HCT116 (cell line): ENCODE results near the gene ALDH5A1. TPM values are rescaled to one million over a fixed set of nuclear protein-coding genes. Genes with fewer than 3 reads are reported as not detected.

Experiments used
- ATAC-seq: fragments of 200-7000 bp; cut with Tn5 transposase; 2 replicates; pipeline ENCODE4 v1.9.1; 2020; ENCODE audit warnings: mild to moderate bottlenecking, moderate library complexity
- BruUV-seq: library from RNA; stranded (reverse); fragments of 400-500 nt; replicated peaks from 2 replicates; lab custom pipeline; 2021; lab: Mats Ljungman, UMichigan
- CTCF ChIA-PET: fragments of 300-600 bp; sonication (Branson Sonifier 250); formaldehyde crosslinking; loops from one replicate; lab custom pipeline; 2021; ENCODE audit warnings: antibody characterized with exemption; lab: Charles Lee
- POLR2A ChIA-PET: fragments of 300-600, 350-600 bp; sonication (Branson Sonifier 250); formaldehyde crosslinking; loops from one replicate; lab custom pipeline; 2021; ENCODE audit warnings: antibody characterized with exemption; lab: Charles Lee
- RAD21 ChIA-PET, 2 experiments: fragments of 300-600 bp; sonication (Branson Sonifier 250); formaldehyde crosslinking; loops; one replicate each; lab custom pipeline; 2023; ENCODE audit warnings: low total read pairs in 2 of 2; ENCODE audit not compliant: uncharacterized antibody in 2 of 2, unreplicated experiment in 2 of 2, low non-redundant PET in 1 of 2; lab: Charles Lee
- DNase-seq: peaks from one replicate; pipeline ENCODE4 v3.0.0-alpha.2; 2010; ENCODE audit warnings: low read depth, low spot score
- H2AFZ ChIP-seq: fragments of 200-600 bp; shearing (Covaris generic), sonication (generic); 2 replicates; pipeline ENCODE4 v1.6.1; 2017; ENCODE audit warnings: low read depth, mixed run types, mixed read lengths, antibody characterized with exemption, low read length; ENCODE audit not compliant: poor library complexity, severe bottlenecking
- H3K27ac ChIP-seq: 2 replicates; pipeline ENCODE4 v1.5.1; 2012; ENCODE audit warnings: low read depth, low read length
- H3K27me3 ChIP-seq: fragments of 200-600 bp; sonication (generic); 2 replicates; pipeline ENCODE4 v1.6.1; 2016; ENCODE audit warnings: mixed run types, low read length, mixed read lengths; ENCODE audit not compliant: insufficient read depth
- H3K36me3 ChIP-seq, 2 experiments: fragments of 200-500 bp in 1 of 2; fragments of 200-600 bp in 1 of 2; sonication (Bioruptor generic) in 1 of 2; sonication (generic) in 1 of 2; 2 replicates each; pipeline versions ENCODE4 v1.5.1 to v1.6.1; 2014 to 2016; ENCODE audit warnings: low read length in 2 of 2, inconsistent platforms in 1 of 2, mixed read lengths in 1 of 2, mixed run types in 1 of 2; ENCODE audit not compliant: insufficient read depth in 2 of 2, control insufficient read depth in 1 of 2
- H3K4me1 ChIP-seq, 2 experiments: fragments of 200-600 bp in 1 of 2; sonication (generic) in 1 of 2; 2 replicates each; pipeline versions ENCODE4 v1.5.1 to v1.6.1; 2012 to 2017; ENCODE audit warnings: low read length in 2 of 2, inconsistent platforms in 1 of 2, mild to moderate bottlenecking in 1 of 2, mixed read lengths in 1 of 2, mixed run types in 1 of 2, moderate library complexity in 1 of 2; ENCODE audit not compliant: insufficient read depth in 2 of 2, control insufficient read depth in 1 of 2
- H3K4me2 ChIP-seq: fragments of 200-600 bp; sonication (generic); 2 replicates; pipeline ENCODE4 v1.6.1; 2017; ENCODE audit warnings: mixed run types, low read length, mixed read lengths
- H3K4me3 ChIP-seq, 2 experiments: fragments of 200-600 bp in 1 of 2; sonication (generic) in 1 of 2; replicated peaks in 1 of 2; 2 replicates each; pipeline ENCODE4 v1.5.1; 2011 to 2016; ENCODE audit warnings: low read length in 2 of 2, control low read depth in 1 of 2, low read depth in 1 of 2, mild to moderate bottlenecking in 1 of 2, mixed read lengths in 1 of 2, mixed run types in 1 of 2
- H3K79me2 ChIP-seq: fragments of 200-600 bp; sonication (generic); 2 replicates; pipeline ENCODE4 v1.6.1; 2017; ENCODE audit warnings: mild to moderate bottlenecking, mixed run types, low read length, moderate library complexity, mixed read lengths; ENCODE audit not compliant: insufficient read depth
- H3K9ac ChIP-seq: fragments of 200-600 bp; sonication (generic); 2 replicates; pipeline ENCODE4 v1.6.1; 2016; ENCODE audit warnings: low read length, mixed read lengths
- H3K9me2 ChIP-seq: fragments of 200-600 bp; sonication (generic), shearing (Covaris generic); 2 replicates; pipeline ENCODE4 v1.6.1; 2017; ENCODE audit warnings: mixed run types, mild to moderate bottlenecking, moderate library complexity; ENCODE audit not compliant: insufficient read depth
- H3K9me3 ChIP-seq, 2 experiments: fragments of 200-500 bp in 1 of 2; fragments of 200-600 bp in 1 of 2; sonication (Bioruptor generic) in 1 of 2; sonication (generic) in 1 of 2; 2 replicates each; pipeline ENCODE4 v1.6.1; 2014 to 2017; ENCODE audit warnings: low read length in 2 of 2, mixed read lengths in 2 of 2, inconsistent platforms in 1 of 2, low read depth in 1 of 2, mild to moderate bottlenecking in 1 of 2, mixed run types in 1 of 2, moderate library complexity in 1 of 2; ENCODE audit not compliant: control insufficient read depth in 1 of 2, insufficient read depth in 1 of 2
- H4K20me1 ChIP-seq: fragments of 200-600 bp; sonication (generic), shearing (Covaris generic); 2 replicates; pipeline ENCODE4 v1.6.1; 2017; ENCODE audit warnings: mixed run types, mild to moderate bottlenecking, moderate library complexity; ENCODE audit not compliant: insufficient read depth
- CBX3 ChIP-seq: IDR thresholded peaks from 2 replicates; pipeline ENCODE4 v1.6.1; 2012; ENCODE audit warnings: low read depth
- EGR1 ChIP-seq: IDR thresholded peaks from 2 replicates; pipeline ENCODE4 v1.6.1; 2012; ENCODE audit warnings: low read depth
- EZH2phosphoT487 ChIP-seq: fragments of 200-600 bp; IDR thresholded peaks from 2 replicates; pipeline ENCODE4 v1.6.1; 2018; ENCODE audit warnings: antibody characterized with exemption, borderline replicate concordance
- FOSL1 ChIP-seq: IDR thresholded peaks from 2 replicates; pipeline ENCODE4 v1.6.1; 2012; ENCODE audit warnings: low read depth
- RAD21 ChIP-seq: IDR thresholded peaks from 2 replicates; pipeline ENCODE4 v1.6.1; 2012; ENCODE audit warnings: low read depth, mild to moderate bottlenecking
- SIN3A ChIP-seq: IDR thresholded peaks from 2 replicates; pipeline ENCODE4 v1.6.1; 2012; ENCODE audit warnings: low read depth
- SP1 ChIP-seq: IDR thresholded peaks from 2 replicates; pipeline ENCODE4 v1.6.1; 2012; ENCODE audit warnings: low read depth
- TCF7L2 ChIP-seq: IDR thresholded peaks from 2 replicates; pipeline ENCODE4 v1.7.0; 2011; ENCODE audit warnings: borderline replicate concordance, inconsistent platforms; ENCODE audit not compliant: insufficient read depth, insufficient read length; ENCODE audit errors: extremely low read depth
- YY1 ChIP-seq: IDR thresholded peaks from 2 replicates; pipeline ENCODE4 v1.6.1; 2011; ENCODE audit warnings: low read length, low read depth, moderate library complexity, mild to moderate bottlenecking; ENCODE audit not compliant: insufficient replicate concordance; ENCODE audit errors: extremely low read depth
- ZNF274 ChIP-seq: fragments of 200-500 bp; sonication (Bioruptor generic); IDR thresholded peaks from 2 replicates; pipeline ENCODE4 v1.6.1; 2014; ENCODE audit warnings: mild to moderate bottlenecking, low read depth, low read length, inconsistent platforms
- intact Hi-C: fragments of 100-400 bp; cut with micrococcal nuclease; formaldehyde crosslinking; loops from 2 replicates; pipeline ENCODE4 v1.10.0; 2022
- total RNA-seq: library from RNA; stranded (reverse); gene quantifications from one replicate; pipeline ENCODE4 v1.2.1, GENCODE V29; 2021; ENCODE audit not compliant: unreplicated experiment
- TF ChIP-seq, protein P1 (sequence below): IDR thresholded peaks from 2 replicates; pipeline ENCODE4 v1.6.1; 2012
- TF ChIP-seq, protein P2 (sequence below): IDR thresholded peaks from 2 replicates; pipeline ENCODE4 v1.6.1; 2012; ENCODE audit warnings: low read depth
- TF ChIP-seq, protein P3 (sequence below): IDR thresholded peaks from 2 replicates; pipeline ENCODE4 v1.6.1; 2011; ENCODE audit warnings: mild to moderate bottlenecking, low read length, moderate library complexity; ENCODE audit not compliant: insufficient replicate concordance; ENCODE audit errors: extremely low read depth

Gene ALDH5A1
- total RNA-seq, 1 experiment from 2014 or later, result 10.0 TPM

DNA sequence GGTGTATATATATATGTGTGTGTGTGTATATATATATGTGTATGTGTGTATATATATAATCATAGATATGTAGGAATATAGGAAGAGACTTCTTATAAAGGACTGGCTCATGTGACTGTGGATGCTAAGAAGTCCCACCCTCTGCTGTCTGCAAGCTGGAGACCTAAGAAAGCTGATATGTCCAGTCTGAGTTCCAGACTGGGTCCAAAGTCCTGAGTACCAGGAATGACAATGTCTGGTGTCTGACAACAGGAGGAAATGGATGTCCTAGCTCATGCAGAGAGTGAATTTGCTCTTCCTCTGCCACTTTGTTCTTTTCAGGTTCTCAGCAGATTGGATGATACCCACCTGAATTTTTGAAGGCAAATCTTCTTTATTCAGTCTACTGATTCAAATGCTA, 7.1 kb downstream of the ALDH5A1 start:
- H2AFZ ChIP-seq, result no peak overlapping the region
- H3K9me3 ChIP-seq, result no peaks in the 10 kb centered on the region
- no peak for TF ChIP-seq CBX3
- no peak for TF ChIP-seq SIN3A
- TF ChIP-seq, protein P1, sequence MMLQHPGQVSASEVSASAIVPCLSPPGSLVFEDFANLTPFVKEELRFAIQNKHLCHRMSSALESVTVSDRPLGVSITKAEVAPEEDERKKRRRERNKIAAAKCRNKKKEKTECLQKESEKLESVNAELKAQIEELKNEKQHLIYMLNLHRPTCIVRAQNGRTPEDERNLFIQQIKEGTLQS, result no peak
- no peak for TF ChIP-seq TCF7L2
- no peak for TF ChIP-seq YY1
- no peak for TF ChIP-seq EGR1
- no peak for TF ChIP-seq ZNF274
- TF ChIP-seq FOSL1, result no peak
- TF ChIP-seq EZH2phosphoT487, result no peak
- TF ChIP-seq, protein P2, sequence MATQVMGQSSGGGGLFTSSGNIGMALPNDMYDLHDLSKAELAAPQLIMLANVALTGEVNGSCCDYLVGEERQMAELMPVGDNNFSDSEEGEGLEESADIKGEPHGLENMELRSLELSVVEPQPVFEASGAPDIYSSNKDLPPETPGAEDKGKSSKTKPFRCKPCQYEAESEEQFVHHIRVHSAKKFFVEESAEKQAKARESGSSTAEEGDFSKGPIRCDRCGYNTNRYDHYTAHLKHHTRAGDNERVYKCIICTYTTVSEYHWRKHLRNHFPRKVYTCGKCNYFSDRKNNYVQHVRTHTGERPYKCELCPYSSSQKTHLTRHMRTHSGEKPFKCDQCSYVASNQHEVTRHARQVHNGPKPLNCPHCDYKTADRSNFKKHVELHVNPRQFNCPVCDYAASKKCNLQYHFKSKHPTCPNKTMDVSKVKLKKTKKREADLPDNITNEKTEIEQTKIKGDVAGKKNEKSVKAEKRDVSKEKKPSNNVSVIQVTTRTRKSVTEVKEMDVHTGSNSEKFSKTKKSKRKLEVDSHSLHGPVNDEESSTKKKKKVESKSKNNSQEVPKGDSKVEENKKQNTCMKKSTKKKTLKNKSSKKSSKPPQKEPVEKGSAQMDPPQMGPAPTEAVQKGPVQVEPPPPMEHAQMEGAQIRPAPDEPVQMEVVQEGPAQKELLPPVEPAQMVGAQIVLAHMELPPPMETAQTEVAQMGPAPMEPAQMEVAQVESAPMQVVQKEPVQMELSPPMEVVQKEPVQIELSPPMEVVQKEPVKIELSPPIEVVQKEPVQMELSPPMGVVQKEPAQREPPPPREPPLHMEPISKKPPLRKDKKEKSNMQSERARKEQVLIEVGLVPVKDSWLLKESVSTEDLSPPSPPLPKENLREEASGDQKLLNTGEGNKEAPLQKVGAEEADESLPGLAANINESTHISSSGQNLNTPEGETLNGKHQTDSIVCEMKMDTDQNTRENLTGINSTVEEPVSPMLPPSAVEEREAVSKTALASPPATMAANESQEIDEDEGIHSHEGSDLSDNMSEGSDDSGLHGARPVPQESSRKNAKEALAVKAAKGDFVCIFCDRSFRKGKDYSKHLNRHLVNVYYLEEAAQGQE, result no peak
- TF ChIP-seq SP1, result no peak
- TF ChIP-seq, protein P3, sequence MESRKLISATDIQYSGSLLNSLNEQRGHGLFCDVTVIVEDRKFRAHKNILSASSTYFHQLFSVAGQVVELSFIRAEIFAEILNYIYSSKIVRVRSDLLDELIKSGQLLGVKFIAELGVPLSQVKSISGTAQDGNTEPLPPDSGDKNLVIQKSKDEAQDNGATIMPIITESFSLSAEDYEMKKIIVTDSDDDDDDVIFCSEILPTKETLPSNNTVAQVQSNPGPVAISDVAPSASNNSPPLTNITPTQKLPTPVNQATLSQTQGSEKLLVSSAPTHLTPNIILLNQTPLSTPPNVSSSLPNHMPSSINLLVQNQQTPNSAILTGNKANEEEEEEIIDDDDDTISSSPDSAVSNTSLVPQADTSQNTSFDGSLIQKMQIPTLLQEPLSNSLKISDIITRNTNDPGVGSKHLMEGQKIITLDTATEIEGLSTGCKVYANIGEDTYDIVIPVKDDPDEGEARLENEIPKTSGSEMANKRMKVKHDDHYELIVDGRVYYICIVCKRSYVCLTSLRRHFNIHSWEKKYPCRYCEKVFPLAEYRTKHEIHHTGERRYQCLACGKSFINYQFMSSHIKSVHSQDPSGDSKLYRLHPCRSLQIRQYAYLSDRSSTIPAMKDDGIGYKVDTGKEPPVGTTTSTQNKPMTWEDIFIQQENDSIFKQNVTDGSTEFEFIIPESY, result no peak
- TF ChIP-seq RAD21, result no peak
- TF ChIP-seq, all 23 proteins: peak for 0
- H3K9ac ChIP-seq, result no peak overlapping the region
- no peaks in the 10 kb centered on the region for H4K20me1 ChIP-seq
- H3K9me2 ChIP-seq, result no peaks in the 10 kb centered on the region
- H3K4me1 ChIP-seq, result no peaks in the 10 kb centered on the region; a peak in 1 of 4 replicates
- no peak overlapping the region for H3K4me3 ChIP-seq
- DNase-seq, result no peak
- no peak overlapping the region for H3K4me2 ChIP-seq
- no peaks in the 10 kb centered on the region for H3K27me3 ChIP-seq
- no peaks in the 10 kb centered on the region for H3K36me3 ChIP-seq
- BruUV-seq, result no TSS peak
- CTCF ChIA-PET, result interaction anchor here (1.8 kb wide), 1 partner anchor 19 kb away, joined by 5 read pairs; no protein-coding TSS in a partner anchor
- POLR2A ChIA-PET, result no interaction called here
- H3K79me2 ChIP-seq, result no peaks in the 10 kb centered on the region
- intact Hi-C loops, result no loop called here
- no peak overlapping the region for H3K27ac ChIP-seq
- no peak for ATAC-seq
- RAD21 ChIA-PET, result no interaction called here
